ENCODE results near the gene MCRIP2.
A peak's percentile ranks its signal among the peaks of the same experiment; 100 is the strongest.

Gene MCRIP2

GRCh38 chr16:649631-650030 is 8.0 kb downstream of the MCRIP2 start:
- no peak for DNase-seq

- DNase-seq, result no peak
Measured at GRCh38 chr16:651844-652243, 10.2 kb downstream of the MCRIP2 start.

GRCh38 chr16:652454-653305 is 11.1 kb downstream of the MCRIP2 start:
- no peak for DNase-seq

GRCh38 chr16:654034-654433 is 12.4 kb downstream of the MCRIP2 start:
- no peak for DNase-seq

GRCh38 chr16:657487-657886 is 15.9 kb downstream of the MCRIP2 start:
- DNase-seq, result no peak

GRCh38 chr16:658679-659571 is 17.3 kb downstream of the MCRIP2 start:
- no peak for DNase-seq

GRCh38 chr16:659618-660017 is 18.0 kb downstream of the MCRIP2 start:
- DNase-seq, result no peak

- no peak for DNase-seq
Measured at GRCh38 chr16:660132-660458, 18.5 kb downstream of the MCRIP2 start.

GRCh38 chr16:660459-661183 is 19.0 kb downstream of the MCRIP2 start:
- DNase-seq, result peak; percentile 36

- DNase-seq, result no peak
Measured at GRCh38 chr16:661184-661821, 19.7 kb downstream of the MCRIP2 start.

GRCh38 chr16:662095-662494 is 20.5 kb downstream of the MCRIP2 start:
- DNase-seq, result no peak

GRCh38 chr16:662597-662996 is 21.0 kb downstream of the MCRIP2 start:
- no peak for DNase-seq

GRCh38 chr16:666572-666971 is 24.9 kb downstream of the MCRIP2 start:
- no peak for DNase-seq

- no peak for DNase-seq
Measured at GRCh38 chr16:667113-667779, 25.6 kb downstream of the MCRIP2 start.

GRCh38 chr16:667780-668518 is 26.3 kb downstream of the MCRIP2 start, which contains the start of gene RHOT2:
TSS of gene RHOT2 (plus strand) at chr16:668132. CDS start at chr16:668200, 68 bp downstream.
- DNase-seq, result peak; percentile 84

GRCh38 chr16:668519-669171 is 27.0 kb downstream of the MCRIP2 start:
- DNase-seq, result no peak

- DNase-seq, result no peak
Measured at GRCh38 chr16:669666-670065, 28.0 kb downstream of the MCRIP2 start.

- DNase-seq, result no peak
Measured at GRCh38 chr16:670485-671352, 29.1 kb downstream of the MCRIP2 start.

- no peak for DNase-seq
Measured at GRCh38 chr16:671353-672131, 29.9 kb downstream of the MCRIP2 start.
